ENCODE measurements around the gene CARHSP1. TPM values are rescaled to one million over a fixed set of nuclear protein-coding genes. Genes with fewer than 3 reads are reported as not detected.

Gene CARHSP1
- total RNA-seq, 1 experiment from 2014 or later = 104 TPM

DNA sequence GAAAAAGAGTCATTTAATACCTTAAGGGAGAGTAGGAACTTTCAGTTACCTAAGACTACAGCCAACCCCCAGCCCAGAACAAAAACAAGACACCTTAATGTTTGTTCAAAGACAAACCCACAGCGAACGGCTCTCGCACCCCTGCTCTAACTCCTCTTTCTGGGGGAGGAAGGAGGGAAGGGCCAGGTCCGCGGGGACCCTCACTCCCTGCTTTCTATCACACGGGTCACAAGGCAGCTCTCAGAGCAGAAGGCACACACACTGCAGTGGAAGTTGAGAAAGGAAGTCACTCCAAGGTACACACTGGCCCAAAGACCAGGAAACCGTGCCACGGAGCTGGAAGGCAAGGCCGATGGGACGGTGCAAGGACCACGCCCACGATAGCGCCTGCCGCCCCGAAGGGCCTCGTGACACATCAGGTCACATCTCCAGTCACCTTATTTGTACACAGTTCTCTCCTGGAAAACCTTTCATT lies 23.3 kb upstream of the CARHSP1 start:
- CTCF ChIA-PET = no interaction called here
- peaks cover 2% of the 10 kb centered on the region for H3K4me1 Mint-ChIP-seq (ENCODE audit: low read depth, unreplicated experiment)
- H3K27me3 Mint-ChIP-seq (ENCODE audit: unreplicated experiment) = no peaks in the 10 kb centered on the region
- no TSS peak for BruUV-seq (replicated peaks)
- H3K4me3 Mint-ChIP-seq (ENCODE audit: low read depth, unreplicated experiment) = no peak overlapping the region
- intact Hi-C loops (cut with micrococcal nuclease; ENCODE audit: unreplicated experiment) = no loop called here
- H3K36me3 Mint-ChIP-seq (ENCODE audit: insufficient read depth, unreplicated experiment) = peaks cover 66% of the 10 kb centered on the region
- no peak for TF ChIP-seq CTCF (IDR thresholded peaks at IDR 0.05; ENCODE audit: unreplicated experiment)
- DNase-seq = no peak
- H3K27ac Mint-ChIP-seq (ENCODE audit: unreplicated experiment) = no peak overlapping the region
- no peaks in the 10 kb centered on the region for H3K9me3 Mint-ChIP-seq (ENCODE audit: low read depth, unreplicated experiment)

DNA sequence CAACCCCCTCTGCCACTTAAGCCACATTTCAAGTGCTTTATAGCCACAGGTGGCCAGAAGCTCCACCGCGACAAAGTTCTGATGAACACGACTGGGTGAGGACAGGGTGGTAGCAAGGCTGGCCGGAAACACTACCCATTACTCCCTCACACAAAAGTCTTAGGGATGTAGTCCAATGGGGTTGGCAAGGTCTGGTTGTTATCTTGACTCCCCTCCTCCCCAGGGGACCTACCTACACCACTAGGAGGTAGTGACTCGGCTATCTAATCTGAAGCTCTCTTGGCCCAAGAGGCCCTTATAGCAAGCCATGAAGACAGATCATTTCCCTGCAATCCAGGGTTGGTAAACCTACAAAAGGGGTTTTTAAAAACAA lies 21.7 kb upstream of the CARHSP1 start:
- H3K36me3 Mint-ChIP-seq (ENCODE audit: insufficient read depth, unreplicated experiment) = peaks cover 71% of the 10 kb centered on the region
- no peak overlapping the region for H3K27ac Mint-ChIP-seq (ENCODE audit: unreplicated experiment)
- H3K9me3 Mint-ChIP-seq (ENCODE audit: low read depth, unreplicated experiment) = no peaks in the 10 kb centered on the region
- TF ChIP-seq CTCF (IDR thresholded peaks at IDR 0.05; ENCODE audit: unreplicated experiment) = no peak
- no peak overlapping the region for H3K4me3 Mint-ChIP-seq (ENCODE audit: low read depth, unreplicated experiment)
- H3K27me3 Mint-ChIP-seq (ENCODE audit: unreplicated experiment) = no peaks in the 10 kb centered on the region
- intact Hi-C loops (cut with micrococcal nuclease; ENCODE audit: unreplicated experiment) = no loop called here
- DNase-seq = no peak
- CTCF ChIA-PET = no interaction called here
- no TSS peak for BruUV-seq (replicated peaks)
- H3K4me1 Mint-ChIP-seq (ENCODE audit: low read depth, unreplicated experiment) = peaks cover 18% of the 10 kb centered on the region

DNA sequence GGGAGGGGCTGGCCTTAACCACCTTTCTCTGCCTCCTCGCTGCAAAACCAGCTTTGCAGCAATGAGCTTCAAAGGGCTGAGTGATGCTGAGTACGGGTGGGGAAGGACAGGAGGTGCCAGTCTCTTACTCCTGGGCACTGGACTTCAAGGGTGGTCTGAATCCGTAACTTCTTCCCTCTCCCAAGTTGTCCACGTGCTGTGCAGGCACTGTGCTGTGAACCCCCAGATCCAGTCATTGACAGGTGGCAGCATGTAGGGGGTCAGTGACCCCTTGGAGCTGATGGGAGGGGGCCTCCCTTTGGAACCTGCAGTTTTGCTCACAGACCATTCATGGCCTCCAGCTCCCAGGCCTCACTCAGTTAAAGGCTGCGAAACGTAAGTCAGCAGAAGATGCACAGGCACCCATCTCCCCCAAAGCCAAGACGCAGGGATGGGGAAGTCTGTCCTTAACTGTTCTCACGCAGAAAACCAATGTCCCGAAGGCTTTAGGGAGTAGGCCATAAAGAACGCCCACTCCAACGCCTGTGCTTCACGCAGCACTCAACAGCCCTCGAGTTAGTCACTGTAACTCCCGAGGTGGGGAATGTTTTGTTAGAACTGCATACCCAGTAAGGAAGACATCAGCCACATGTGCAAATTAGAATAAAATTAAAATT lies 21.2 kb upstream of the CARHSP1 start:
- no TSS peak for BruUV-seq (replicated peaks)
- no peak for TF ChIP-seq CTCF (IDR thresholded peaks at IDR 0.05; ENCODE audit: unreplicated experiment)
- DNase-seq = no peak
- no peaks in the 10 kb centered on the region for H3K27me3 Mint-ChIP-seq (ENCODE audit: unreplicated experiment)
- no peak overlapping the region for H3K4me3 Mint-ChIP-seq (ENCODE audit: low read depth, unreplicated experiment)
- peaks cover 69% of the 10 kb centered on the region for H3K36me3 Mint-ChIP-seq (ENCODE audit: insufficient read depth, unreplicated experiment)
- H3K9me3 Mint-ChIP-seq (ENCODE audit: low read depth, unreplicated experiment) = no peaks in the 10 kb centered on the region
- CTCF ChIA-PET = no interaction called here
- no peak overlapping the region for H3K27ac Mint-ChIP-seq (ENCODE audit: unreplicated experiment)
- H3K4me1 Mint-ChIP-seq (ENCODE audit: low read depth, unreplicated experiment) = peaks cover 24% of the 10 kb centered on the region
- intact Hi-C loops (cut with micrococcal nuclease; ENCODE audit: unreplicated experiment) = no loop called here

- no peak for TF ChIP-seq CTCF (IDR thresholded peaks at IDR 0.05; ENCODE audit: unreplicated experiment)
- Mint-ChIP-seq H3K4me1 (ENCODE audit: low read depth, unreplicated experiment) (peaks cover 28% of the 10 kb centered on the region), H3K27me3 (ENCODE audit: unreplicated experiment) (no peaks in the 10 kb centered on the region), H3K36me3 (ENCODE audit: insufficient read depth, unreplicated experiment) (peaks cover 67% of the 10 kb centered on the region), H3K4me3 (ENCODE audit: low read depth, unreplicated experiment) (no peak overlapping the region), H3K9me3 (ENCODE audit: low read depth, unreplicated experiment) (no peaks in the 10 kb centered on the region), H3K27ac (ENCODE audit: unreplicated experiment) (no peak overlapping the region)
- intact Hi-C loops (cut with micrococcal nuclease; ENCODE audit: unreplicated experiment) = no loop called here
- CTCF ChIA-PET = no interaction called here
- no peak for DNase-seq
- BruUV-seq (replicated peaks) = no TSS peak
Observed at GRCh38 chr16:8888951-8889892, 20.4 kb upstream of the CARHSP1 start.
